ENCODE data around the gene RHOU.
"Not testable (repeated sequence)": the region's sequence is repeated elsewhere in the genome, so short reads cannot be mapped to it uniquely, and the experiment has no call there.

The RHOU gene

GRCh38 chr1:228758447-228758846 lies 23.2 kb downstream of the RHOU start:
- no peak for DNase-seq (ENCODE audit: low read depth in 3 of 3)

- DNase-seq (ENCODE audit: low read depth in 3 of 3), result no peak
Observed at GRCh38 chr1:228760979-228761378, 25.7 kb downstream of the RHOU start.

DNA sequence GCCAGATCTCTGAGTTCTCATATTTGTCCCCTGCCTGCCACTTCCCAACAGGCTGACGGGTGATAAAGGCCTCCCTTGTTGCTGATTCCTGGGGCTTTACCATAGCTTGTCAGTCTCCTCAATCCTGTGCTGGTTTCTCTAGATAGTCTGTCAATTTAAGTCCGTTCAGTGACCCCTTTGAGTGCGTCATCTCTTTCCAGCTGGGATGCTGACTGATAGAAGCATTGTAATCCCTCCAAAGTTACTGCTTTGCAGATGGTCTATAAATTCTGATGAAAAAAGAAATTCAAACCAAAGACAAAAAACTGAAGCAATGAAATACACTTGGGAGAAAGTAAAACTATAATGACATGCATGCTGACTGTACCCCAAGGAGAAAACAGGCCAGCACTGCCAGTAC lies 28.3 kb downstream of the RHOU start:
- DNase-seq (ENCODE audit: low read depth in 3 of 3), result no peak

DNA sequence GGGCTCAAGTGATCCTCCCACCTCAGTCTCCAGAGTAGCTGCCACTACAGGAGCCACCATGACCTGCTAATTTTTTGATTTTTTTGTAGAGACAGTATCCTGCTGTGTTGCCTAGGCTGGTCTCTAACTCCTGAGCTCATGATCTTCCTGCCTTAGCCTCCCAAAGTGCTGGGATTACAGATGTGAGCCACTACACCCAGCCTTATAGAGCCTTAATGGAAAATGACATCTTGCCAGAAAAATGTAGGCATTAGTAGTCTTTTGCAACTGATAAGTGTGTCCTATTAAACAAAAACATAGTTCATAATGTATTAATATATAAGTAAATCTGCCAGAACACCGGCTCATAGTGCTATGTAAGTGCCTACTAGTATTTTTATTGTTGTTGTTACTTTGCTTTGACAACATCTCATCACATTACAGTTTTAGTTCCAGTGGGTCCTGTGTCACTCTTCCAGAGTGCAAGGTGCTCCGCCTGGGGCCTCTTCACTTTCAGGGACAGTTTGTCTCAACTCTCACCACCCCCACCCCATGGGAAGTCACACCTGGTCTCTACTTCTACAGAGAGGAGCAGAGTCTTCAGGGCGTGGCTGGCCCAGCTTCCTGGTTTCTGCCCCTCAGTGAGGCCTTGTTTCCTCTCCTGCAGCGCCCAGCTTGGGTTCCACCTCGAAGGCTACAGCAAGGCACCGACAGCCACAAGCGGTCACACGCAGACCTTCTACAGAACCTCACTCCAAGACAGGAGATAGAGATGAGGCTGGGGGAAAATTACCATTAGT lies 30.1 kb downstream of the RHOU start:
- no peak for DNase-seq (ENCODE audit: low read depth in 3 of 3)

DNA sequence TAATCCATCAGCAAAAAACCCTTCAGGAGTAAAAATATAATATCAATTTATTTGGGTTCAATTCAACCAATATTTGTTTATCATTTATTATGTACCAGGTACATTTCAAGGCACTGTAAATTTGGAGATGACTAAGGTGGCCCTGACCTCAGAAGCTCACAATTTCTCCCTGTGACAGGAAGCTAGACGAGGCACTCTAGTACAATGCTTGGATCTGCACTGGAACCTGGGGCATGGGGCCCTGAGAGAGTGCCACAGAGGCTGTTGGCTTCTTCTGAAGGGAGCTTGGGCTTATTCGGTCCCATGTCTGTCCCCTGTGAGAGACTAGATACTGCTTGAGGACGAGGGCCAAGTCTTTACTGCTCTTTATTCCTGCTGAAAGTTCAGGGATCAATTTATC lies 31.5 kb downstream of the RHOU start:
- DNase-seq (ENCODE audit: low read depth in 3 of 3), result no peak

DNA sequence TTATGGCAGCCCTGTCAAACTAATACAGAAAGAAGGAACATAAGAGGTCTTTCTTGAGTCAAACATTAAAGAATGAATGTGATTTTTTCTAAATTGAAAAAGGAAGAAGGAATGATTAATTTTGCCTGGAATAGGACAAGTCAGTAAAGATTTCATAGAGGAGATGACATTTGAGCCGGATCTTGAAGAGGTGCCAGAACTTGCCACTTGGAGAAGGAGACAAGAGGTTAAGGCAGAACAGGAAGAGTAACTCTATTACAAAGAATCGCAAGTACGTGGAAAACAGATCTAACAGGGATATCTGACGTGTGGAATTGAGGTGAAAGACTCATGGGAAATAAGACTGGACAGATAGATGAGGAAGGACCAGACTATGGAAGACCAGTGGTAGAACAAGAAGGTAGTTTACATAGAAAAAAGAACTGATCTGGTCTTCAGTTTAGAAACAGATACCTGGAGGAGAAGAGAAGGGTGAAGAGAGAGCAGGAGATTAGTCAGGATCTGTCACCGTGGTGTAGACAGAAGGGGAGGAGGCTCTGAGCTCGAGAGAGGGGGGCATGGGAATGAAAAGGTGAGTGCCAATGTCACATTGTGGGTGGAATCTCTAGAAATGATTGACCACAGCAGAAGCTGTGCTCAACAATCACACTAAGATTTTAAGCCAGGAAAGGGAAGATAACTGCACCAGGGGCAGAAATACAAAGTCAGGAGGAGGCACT lies 32.5 kb downstream of the RHOU start:
- DNase-seq (ENCODE audit: low read depth in 3 of 3), result no peak

DNA sequence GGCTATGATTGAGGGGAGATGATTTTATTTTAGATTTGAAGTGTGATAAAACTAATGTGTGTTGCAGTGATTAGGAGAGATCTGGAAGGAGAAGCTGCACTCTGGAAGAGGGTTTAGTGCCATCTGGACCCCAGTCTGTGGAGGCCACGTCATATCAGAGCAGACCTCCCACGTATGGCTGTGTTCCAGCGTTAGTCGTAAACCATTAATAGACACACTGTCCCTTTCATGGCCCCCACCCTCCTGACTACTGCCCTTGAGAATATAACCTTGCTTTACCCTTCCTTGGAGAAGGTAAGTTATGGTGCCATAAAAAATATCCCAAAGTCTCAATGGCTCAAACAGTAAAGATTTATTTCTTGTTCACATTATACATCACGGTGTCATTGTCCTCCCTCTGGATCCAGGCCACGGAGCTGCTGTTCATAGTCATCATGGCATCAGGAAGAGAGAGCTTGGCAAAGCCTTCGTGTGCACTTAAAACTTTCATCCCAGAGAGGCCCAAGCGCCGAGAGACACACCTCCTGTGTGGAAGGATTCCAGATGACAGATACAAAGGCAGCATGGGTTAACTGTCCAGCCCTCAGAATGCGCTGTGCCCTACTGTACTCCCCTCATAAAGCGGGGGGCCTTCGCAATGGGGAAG lies 33.2 kb downstream of the RHOU start:
- no peak for DNase-seq (ENCODE audit: low read depth in 3 of 3)

- DNase-seq (ENCODE audit: low read depth in 3 of 3), result no peak
Observed at GRCh38 chr1:228770779-228771223, 35.5 kb downstream of the RHOU start.

GRCh38 chr1:228772516-228773212 lies 37.4 kb downstream of the RHOU start:
- no peak for DNase-seq (ENCODE audit: low read depth in 3 of 3)

DNA sequence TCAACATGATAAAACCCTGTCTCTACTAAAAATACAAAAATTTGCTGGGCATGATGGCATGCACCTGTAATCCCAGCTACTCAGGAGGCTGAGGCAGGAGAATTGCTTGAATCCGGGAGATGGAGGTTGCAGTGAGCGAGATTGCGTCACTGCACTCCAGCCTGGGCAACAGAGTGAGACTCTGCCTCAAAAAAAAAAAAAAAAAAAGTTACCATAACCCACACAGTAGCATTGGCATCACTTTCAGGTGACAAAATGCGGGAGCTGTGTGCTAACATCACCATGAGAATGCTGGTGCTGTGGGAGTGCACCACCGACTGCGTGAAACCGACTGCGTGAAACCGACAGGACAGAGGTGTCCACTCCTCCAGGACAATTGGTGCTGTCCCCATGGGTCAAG lies 40.7 kb downstream of the RHOU start:
- not testable (repeated sequence) for DNase-seq (ENCODE audit: low read depth in 3 of 3)

DNA sequence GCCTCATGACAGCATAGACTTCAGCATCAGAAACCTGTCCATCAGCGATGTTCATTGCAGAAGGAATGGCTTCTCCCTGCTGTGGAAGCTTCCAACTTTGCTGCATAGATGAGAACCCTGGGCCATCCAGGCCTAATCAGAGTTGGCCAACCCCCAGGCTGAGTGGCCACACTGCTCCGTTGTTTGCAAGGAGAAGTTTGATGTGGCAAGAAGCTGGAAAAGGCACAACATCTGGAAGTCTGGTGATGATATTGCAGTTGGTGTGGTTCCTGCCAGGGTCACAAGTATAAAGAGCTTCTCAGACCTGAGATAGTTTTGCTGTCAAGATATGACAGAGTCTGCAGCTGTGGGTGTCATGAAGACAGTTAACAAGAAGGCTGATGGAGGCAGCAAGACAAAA lies 41.2 kb downstream of the RHOU start:
- DNase-seq (ENCODE audit: low read depth in 3 of 3), result no peak

- DNase-seq (ENCODE audit: low read depth in 3 of 3), result no peak
Observed at GRCh38 chr1:228777236-228777635, 42.0 kb downstream of the RHOU start.

DNA sequence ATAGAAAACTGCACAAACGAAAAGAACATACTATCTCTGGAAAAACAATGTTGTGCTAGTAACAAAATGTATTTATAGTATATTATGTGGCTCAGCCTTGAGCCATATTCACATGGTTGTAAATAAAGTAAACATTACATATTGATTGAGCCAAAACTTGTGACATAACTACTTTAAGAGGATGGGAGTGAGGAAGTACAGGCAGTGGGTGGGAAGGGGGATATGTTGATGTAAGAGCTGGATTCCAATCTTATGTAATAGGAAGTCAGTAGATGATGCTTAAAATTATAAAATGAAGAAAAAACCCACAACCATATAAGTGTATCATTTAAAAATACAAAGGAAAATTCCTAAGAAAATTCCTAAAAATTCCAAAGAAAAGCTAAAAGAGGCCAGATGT lies 42.7 kb downstream of the RHOU start:
- DNase-seq (ENCODE audit: low read depth in 3 of 3), result no peak

DNA sequence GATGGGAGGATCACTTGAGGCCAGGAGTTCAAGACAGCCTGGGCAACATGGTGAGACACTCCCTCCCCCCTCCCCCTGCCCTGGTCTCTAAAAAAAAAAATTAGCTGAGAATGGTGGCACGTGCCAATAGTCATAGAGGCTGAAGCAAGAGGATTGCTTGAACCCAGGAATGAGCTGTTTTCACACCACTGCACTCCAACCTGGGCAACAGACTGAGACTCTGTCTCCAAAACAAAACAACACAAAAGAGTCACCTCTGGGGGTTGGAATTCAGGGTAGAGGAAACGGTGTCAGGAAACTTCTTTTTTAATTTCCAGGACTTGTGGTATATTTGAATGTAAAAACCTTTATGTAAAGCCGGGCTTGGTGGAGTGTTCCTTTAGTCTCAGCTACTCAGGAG lies 43.2 kb downstream of the RHOU start:
- no peak for DNase-seq (ENCODE audit: low read depth in 3 of 3)

DNA sequence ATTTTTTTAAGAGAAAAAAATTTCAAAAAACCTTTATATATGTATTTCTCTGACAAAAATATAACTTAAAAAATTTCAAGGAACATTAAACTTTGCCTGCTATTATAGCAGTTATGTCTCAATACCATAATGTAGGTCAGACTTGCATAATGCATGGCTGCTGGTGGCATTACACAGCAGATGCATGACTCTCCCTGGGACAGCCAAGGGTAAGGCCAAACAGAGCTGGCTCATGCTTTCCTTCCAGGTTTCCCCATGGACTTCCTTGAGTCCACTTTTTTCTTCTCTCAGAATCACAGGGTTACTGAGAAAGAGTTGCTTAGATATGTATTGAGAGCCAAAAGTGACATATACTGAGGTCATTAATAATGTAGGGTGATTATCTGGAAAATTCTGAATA lies 43.7 kb downstream of the RHOU start:
- no peak for DNase-seq (ENCODE audit: low read depth in 3 of 3)

DNA sequence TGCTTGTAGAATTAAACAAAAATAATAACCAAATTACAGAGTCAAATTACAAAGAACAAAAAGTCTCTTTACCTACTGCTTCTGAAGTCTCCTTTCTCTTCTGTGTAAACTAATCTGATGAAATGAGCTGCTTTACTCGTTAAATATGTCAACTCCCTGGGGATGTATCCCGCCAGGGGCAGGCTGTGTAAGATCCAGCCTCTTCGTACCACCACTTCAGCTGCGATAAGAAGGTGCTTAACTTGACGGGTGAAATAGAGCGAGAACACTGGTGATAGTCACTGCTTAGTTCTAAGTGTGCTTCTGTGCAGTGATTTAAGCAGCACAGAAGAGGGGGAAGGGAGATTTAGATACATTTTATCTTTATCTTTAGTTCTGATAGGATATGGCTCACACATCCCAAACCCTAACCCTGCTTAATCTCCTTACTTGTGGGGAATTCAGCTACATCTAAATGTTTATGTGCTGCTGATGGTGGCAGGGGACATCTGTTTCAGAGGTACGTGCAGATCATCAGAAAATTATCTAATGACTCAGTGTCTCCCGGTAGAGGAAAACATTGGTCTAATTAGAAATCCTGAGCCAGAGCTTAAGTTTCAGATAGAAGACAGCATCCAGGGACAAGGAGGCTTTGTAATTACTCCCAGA lies 46.0 kb downstream of the RHOU start:
- no peak for DNase-seq (ENCODE audit: low read depth in 3 of 3)

DNA sequence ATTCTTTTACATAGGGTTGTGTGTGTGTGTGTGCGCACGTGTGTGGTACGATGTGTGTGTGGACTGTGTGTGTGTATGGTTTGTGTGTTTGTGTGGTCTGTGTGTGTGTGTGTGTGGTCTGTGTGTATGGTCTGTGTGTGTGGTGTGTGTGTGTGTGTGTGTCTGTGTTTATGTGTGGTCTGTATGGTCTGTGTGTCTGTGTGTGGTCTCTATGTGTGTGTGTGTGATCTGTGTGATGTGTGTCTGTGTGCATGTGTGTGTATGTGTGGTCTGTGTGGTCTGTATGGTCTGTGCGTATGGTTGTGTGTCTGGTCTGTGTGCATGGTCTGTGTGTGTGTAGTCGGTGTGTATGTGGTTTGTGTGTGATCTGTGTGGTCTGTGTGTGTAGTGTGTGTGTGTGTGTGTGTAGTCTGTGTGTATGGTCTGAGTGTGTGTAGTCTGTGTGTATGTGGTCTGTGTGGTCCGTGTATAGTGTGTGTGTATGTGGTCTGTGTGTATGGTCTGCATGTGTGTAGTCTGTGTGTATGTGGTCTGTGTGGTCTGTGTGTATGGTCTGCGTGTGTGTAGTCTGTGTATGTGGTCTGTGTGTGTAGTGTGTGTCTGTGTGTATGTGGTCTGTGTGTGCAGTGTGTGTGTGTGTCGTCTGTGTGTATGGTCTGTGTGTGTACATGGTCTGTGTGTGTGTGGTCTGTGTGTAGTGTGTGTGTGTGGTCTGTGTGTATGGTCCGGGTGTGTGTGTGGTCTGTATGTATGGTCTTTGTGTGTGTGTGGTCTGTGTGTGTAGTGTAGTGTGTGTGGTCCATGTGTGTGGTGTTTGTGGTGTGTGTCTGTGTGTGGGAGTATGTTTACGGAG lies 46.8 kb downstream of the RHOU start:
- DNase-seq (ENCODE audit: low read depth in 3 of 3), result no peak

GRCh38 chr1:228782662-228783417 lies 47.6 kb downstream of the RHOU start:
- DNase-seq (ENCODE audit: low read depth in 3 of 3), result no peak

GRCh38 chr1:228783418-228784040 lies 48.2 kb downstream of the RHOU start:
- no peak for DNase-seq (ENCODE audit: low read depth in 3 of 3)

GRCh38 chr1:228784181-228784580 lies 48.9 kb downstream of the RHOU start:
- no peak for DNase-seq (ENCODE audit: low read depth in 3 of 3)

Measured in stimulated activated CD4-positive, alpha-beta T cell treated with anti-CD3 and anti-CD28 coated beads, TNF-alpha, amount 100 ng/mL, for 4 hours (primary cell).